Stimulated activated naive CD4-positive, alpha-beta T cell (primary cell): ENCODE results near the gene APBA3.
"Not testable (repeated sequence)": the region's sequence is repeated elsewhere in the genome, so short reads cannot be mapped to it uniquely, and the experiment has no call there.

Experiments
- DNase-seq, 6 experiments: peaks; one replicate each; lab custom pipeline; 2025; lab: John Stamatoyannopoulos, UW

APBA3 gene

GRCh38 chr19:3771000-3771905, 9.8 kb upstream of the APBA3 start:
- no peak for DNase-seq

- no peak for DNase-seq
These were observed 8.9 kb upstream of the APBA3 start for GRCh38 chr19:3770136-3770999.

GRCh38 chr19:3769494-3769893, 8.0 kb upstream of the APBA3 start:
- no peak for DNase-seq

GRCh38 chr19:3768748-3769099, 7.2 kb upstream of the APBA3 start:
- no peak for DNase-seq

- no peak for DNase-seq
These were observed 6.7 kb upstream of the APBA3 start for GRCh38 chr19:3768015-3768747.

- no peak for DNase-seq
These were observed 5.6 kb upstream of the APBA3 start for GRCh38 chr19:3767050-3767449.

GRCh38 chr19:3766520-3766919, 5.0 kb upstream of the APBA3 start:
- DNase-seq, result no peak

GRCh38 chr19:3765757-3766156, 4.3 kb upstream of the APBA3 start:
- not testable (repeated sequence) for DNase-seq

GRCh38 chr19:3765121-3765520, 3.6 kb upstream of the APBA3 start:
- no peak for DNase-seq

GRCh38 chr19:3762501-3763459, 1.3 kb upstream of the APBA3 start, which contains the start of gene MRPL54:
MRPL54 (plus strand) TSS chr19:3762682; CDS start chr19:3762701, 19 bp downstream.
- DNase-seq, result peak; percentile 97 to 100 (median 99)

GRCh38 chr19:3762130-3762473, 610 bp upstream of the APBA3 start:
- no peak for DNase-seq

- DNase-seq, result peak in 4 of 6 experiments; percentile 14 to 46 (median 39)
These were observed 576 bp downstream of the APBA3 start for GRCh38 chr19:3760871-3761361.

GRCh38 chr19:3759482-3760254, 1.8 kb downstream of the APBA3 start:
- DNase-seq, result no peak

- not testable (repeated sequence) for DNase-seq
These were observed 3.2 kb downstream of the APBA3 start for GRCh38 chr19:3758297-3758696.

GRCh38 chr19:3757705-3758104, 3.8 kb downstream of the APBA3 start:
- not testable (repeated sequence) for DNase-seq

GRCh38 chr19:3753631-3754410, 7.7 kb downstream of the APBA3 start:
- no peak for DNase-seq

GRCh38 chr19:3752492-3752891, 9.0 kb downstream of the APBA3 start:
- no peak for DNase-seq

- DNase-seq, result no peak
These were observed 10.3 kb downstream of the APBA3 start for GRCh38 chr19:3751236-3751635.

GRCh38 chr19:3750211-3750610, 11.3 kb downstream of the APBA3 start:
- no peak for DNase-seq
